ENCODE results near the gene VDAC2.
"Not testable (repeated sequence)": the region's sequence is repeated elsewhere in the genome, so short reads cannot be mapped to it uniquely, and the experiment has no call there.

The VDAC2 gene

DNA sequence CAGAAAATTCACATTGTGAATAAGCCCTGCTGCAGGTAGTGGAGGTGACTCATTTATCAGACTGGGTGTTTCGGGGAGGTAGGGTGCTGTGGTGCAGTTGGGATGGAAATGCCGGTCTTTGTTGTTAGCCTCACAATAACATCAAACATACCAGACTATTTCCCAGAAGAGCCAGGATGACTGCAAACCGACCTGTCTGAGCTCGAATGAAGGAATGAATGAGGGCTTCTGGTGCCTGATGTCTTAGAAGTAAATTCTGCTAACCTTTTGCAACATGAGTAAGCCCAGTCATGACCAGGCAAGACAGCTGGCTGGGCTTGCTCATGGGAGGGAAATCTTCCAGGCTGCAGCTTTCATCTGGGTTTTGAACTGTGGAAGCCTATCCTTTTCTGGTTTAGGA is 2.4 kb upstream of the VDAC2 start:
- TF ChIP-seq, protein P1, sequence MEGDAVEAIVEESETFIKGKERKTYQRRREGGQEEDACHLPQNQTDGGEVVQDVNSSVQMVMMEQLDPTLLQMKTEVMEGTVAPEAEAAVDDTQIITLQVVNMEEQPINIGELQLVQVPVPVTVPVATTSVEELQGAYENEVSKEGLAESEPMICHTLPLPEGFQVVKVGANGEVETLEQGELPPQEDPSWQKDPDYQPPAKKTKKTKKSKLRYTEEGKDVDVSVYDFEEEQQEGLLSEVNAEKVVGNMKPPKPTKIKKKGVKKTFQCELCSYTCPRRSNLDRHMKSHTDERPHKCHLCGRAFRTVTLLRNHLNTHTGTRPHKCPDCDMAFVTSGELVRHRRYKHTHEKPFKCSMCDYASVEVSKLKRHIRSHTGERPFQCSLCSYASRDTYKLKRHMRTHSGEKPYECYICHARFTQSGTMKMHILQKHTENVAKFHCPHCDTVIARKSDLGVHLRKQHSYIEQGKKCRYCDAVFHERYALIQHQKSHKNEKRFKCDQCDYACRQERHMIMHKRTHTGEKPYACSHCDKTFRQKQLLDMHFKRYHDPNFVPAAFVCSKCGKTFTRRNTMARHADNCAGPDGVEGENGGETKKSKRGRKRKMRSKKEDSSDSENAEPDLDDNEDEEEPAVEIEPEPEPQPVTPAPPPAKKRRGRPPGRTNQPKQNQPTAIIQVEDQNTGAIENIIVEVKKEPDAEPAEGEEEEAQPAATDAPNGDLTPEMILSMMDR (IDR thresholded peaks at IDR 0.05; ENCODE audit: borderline replicate concordance, insufficient read depth, low read depth, low read length), result no peak
- H3K4me3 ChIP-seq (ENCODE audit: low read depth, low read length), result no peak overlapping the region

DNA sequence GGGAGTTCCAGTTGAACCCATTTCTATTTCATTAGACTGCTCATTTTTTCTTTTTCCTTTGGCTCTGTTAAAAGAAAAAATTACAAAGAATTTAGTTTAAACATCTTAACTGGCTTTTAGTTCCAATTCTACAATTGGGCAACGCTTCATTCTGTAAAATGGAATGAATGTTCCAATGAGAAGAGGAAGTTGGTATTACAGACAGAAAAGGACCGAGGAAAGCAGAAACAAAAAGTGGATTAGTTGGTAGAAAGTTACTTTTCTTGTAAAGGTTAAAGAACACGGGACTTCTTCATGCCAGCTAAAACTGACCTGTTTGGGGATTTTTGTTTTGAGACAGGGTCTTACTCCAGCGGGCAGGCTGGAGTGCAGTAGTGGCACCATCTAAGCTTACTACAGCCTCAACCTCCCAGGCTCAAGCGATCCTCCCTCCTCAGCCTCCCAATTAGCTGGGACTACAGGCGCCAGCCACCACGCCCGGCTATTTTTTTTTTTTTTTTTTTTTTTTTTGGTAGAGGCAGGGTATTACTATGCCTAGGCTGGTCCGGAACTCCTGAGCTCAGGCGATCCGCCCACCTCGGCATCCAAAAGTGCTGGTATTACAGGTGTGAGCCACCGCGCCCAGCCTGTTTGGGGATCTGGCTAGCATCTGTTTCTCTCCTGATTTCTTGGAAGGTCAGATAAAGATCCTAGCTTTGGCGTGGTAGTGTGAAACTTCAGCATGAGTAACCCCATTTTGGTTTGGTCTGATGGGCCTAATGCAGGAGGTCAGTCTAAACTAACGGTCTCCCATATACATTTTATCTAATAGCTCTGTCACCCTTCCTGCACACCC is 1.3 kb upstream of the VDAC2 start:
- TF ChIP-seq, protein P1 (IDR thresholded peaks at IDR 0.05; ENCODE audit: borderline replicate concordance, insufficient read depth, low read depth, low read length), result no peak
- peak overlapping the region; percentile 93 for H3K4me3 ChIP-seq (ENCODE audit: low read depth, low read length)

DNA sequence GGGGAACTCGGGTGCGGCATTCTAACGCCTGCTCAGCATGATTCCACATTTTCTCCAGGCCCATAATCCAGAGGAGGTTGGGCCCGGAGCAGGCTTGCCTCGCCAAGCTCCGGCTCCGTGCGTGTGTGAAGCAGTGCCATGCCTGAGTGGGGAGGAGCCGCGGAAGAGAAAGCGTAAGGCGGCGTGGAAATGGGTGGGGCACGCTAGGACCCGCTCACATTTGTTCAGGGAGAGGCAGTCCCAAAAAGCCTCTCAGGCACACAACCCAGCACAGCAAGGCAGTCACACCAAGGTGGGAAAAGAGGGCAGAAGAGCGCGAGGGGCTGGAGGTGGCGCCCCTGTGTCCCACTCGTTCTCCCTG is 695 bp upstream of the VDAC2 start:
- TF ChIP-seq, protein P1 (IDR thresholded peaks at IDR 0.05; ENCODE audit: borderline replicate concordance, insufficient read depth, low read depth, low read length), result no peak
- peak overlapping the region; percentile 93 for H3K4me3 ChIP-seq (ENCODE audit: low read depth, low read length)

DNA sequence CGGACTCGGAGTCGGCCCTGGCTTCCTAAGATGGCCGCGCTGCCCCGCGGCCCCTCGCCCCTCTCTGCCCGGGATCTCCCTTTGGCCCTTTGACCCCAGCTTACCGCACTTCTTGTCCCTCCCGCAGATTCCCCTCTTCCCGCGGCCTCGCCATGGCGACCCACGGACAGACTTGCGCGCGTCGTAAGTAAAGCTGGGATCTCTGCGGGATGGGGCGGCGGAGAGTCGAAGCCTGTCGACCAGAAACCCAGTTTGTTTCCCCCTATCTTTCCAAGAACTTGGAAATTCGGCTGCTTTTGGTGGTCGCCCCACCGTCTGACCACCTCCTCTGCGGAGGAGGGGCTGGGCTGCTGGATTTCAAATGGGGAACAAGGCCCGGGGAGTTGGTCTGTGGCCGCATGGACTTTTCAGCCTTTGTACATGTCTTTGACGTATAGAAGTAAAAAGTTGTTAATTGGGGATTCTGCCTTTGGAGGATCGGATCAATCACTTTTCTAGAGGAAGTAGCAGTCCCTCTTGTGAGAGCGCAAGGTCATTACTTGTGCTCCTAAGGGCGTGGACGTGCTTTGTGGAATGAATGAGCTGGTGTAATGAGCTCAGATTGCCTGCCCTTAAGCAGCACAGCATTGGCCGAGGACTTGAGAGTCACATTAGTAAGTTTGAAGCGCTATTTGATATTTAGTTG is 553 bp downstream of the VDAC2 start:
- TF ChIP-seq, protein P1 (IDR thresholded peaks at IDR 0.05; ENCODE audit: borderline replicate concordance, insufficient read depth, low read depth, low read length), result no peak
- H3K4me3 ChIP-seq (ENCODE audit: low read depth, low read length), result peak overlapping the region; percentile 93

DNA sequence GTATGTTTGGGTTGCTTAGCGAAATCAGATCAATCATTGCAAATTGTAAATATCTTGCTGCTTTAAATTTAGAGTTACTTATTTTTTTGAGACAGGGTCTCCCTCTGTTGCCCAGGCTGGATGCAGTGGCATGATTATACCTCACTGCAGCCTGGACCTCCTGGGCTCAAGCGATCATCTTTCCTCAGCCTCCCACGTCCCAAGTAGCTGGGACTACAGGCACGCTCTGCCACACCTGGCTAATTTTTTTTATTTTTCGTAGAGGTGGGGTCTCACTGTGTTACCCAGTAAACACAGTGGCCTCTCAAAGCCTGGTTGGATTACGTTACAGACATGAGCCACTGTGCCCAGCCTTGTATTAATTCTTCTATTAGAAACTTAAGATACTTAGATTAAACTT is 1.7 kb downstream of the VDAC2 start:
- H3K4me3 ChIP-seq (ENCODE audit: low read depth, low read length), result no peak overlapping the region
- TF ChIP-seq, protein P1 (IDR thresholded peaks at IDR 0.05; ENCODE audit: borderline replicate concordance, insufficient read depth, low read depth, low read length), result no peak

DNA sequence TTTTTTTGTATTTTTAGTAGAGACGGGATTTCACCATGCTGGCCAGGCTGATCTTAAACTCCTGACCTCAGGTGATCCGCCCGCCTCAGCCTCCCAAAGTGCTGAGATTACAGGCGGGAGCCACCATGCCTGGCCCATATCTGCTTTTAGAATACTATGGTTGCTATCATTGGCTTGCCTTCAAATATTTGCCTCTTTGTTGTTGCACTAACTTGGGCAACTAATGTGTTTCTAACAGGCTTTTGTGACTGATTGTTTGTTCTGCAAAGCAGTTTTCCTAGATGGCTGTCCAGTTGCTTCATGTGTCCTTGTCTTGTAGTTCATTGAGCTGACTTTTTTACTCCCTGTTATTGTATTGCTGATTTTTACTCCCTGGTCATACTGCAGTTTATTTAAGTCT is 9.7 kb downstream of the VDAC2 start:
- TF ChIP-seq, protein P1 (IDR thresholded peaks at IDR 0.05; ENCODE audit: borderline replicate concordance, insufficient read depth, low read depth, low read length), result no peak

DNA sequence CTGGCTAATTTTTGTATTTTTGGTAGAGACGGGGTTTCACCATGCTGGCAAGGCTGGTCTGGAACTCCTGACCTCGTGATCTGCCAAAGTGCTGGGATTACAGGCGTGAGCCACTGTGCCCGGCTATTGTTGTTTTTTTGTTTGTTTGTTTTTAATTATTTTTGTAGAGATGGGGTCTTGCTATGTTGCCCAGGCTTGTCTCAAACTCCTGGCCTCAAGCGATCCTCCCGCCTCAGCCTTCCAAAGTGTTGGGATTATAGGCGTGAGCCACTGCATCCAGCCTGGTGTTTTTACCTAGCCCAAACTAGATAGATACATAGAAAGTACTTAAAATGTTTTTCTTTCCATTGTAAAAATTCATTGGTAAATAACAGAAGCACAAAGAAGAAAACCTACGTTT is 10.9 kb downstream of the VDAC2 start:
- H3K4me3 ChIP-seq (ENCODE audit: low read depth, low read length), result not testable (repeated sequence)

More for the DNA sequence above, 9.7 kb downstream of the VDAC2 start:
- no peak overlapping the region for H3K4me3 ChIP-seq (ENCODE audit: low read depth, low read length)

Data from GM12875 (cell line).